GM12892 (cell line): Measurements from ENCODE around the gene AMD1.

ENCODE experiments used
- POLR2A ChIP-seq: IDR thresholded peaks from 2 replicates; pipeline ENCODE4 v1.6.1; 2011; ENCODE audit warnings: low read depth, low read length, control low read depth
- TAF1 ChIP-seq: IDR thresholded peaks from 2 replicates; pipeline ENCODE4 v1.6.1; 2011; ENCODE audit warnings: low read depth, mild to moderate bottlenecking, control low read depth, low read length, borderline replicate concordance

DNA sequence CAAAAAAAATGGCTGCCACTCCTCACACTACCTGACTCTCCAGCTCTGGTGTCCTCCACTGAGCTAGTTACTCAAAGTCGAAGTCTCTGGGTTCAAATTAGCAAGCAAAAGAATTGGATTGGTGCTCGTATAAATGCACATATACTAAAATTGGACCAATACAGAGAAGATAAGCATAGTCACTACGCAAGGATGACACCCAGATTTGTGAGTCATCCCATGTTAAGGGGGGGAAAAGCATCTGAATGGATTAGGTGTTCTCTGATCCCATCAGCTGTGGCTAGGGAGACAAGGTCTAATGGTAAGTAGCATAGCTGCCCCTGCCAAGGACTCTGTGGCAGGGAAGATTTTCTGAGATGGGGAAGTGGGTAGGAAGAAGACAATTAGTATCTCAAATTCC lies 18.3 kb upstream of the AMD1 start:
- TF ChIP-seq POLR2A = no peak
- no peak for TF ChIP-seq TAF1
